SK-N-SH (cell line): Measurements from ENCODE around the gene BSPRY. TPM values are rescaled to one million over a fixed set of nuclear protein-coding genes. Genes with fewer than 3 reads are reported as not detected.

Experiments used
- CTCF ChIA-PET: fragments of 300-600, 350-600 bp; formaldehyde crosslinking; extraction: SDS; loops from one replicate; lab custom pipeline; 2021; lab: Yijun Ruan, JAX
- POLR2A ChIA-PET: fragments of 350-600 bp; sonication (Branson Sonifier 250); formaldehyde crosslinking; extraction: SDS; loops from one replicate; lab custom pipeline; 2020; ENCODE audit warnings: antibody characterized with exemption, inconsistent platforms; lab: Yijun Ruan, JAX
- DNase-seq: peaks from one replicate; pipeline ENCODE4 v3.0.0; 2012
- H2AFZ ChIP-seq: fragments of 200-600 bp; sonication (generic); 2 replicates; pipeline ENCODE4 v1.8.1; 2016; ENCODE audit warnings: antibody characterized with exemption, mild to moderate bottlenecking, low read depth
- H3F3A ChIP-seq: fragments of 200-600 bp; sonication (generic); replicated peaks from 2 replicates; pipeline ENCODE3; 2016; ENCODE audit warnings: antibody characterized with exemption, mild to moderate bottlenecking; ENCODE audit not compliant: insufficient read depth
- H3K27ac ChIP-seq, 2 experiments: fragments of 200-500 bp in 1 of 2; fragments of 200-600 bp in 1 of 2; sonication (Bioruptor generic) in 1 of 2; sonication (generic), shearing (Covaris generic) in 1 of 2; 2 replicates each; pipeline versions ENCODE4 v1.5.1 to v1.6.1; 2014 to 2016; ENCODE audit warnings: low read depth in 2 of 2, inconsistent platforms in 1 of 2, low read length in 1 of 2, mild to moderate bottlenecking in 1 of 2, mixed read lengths in 1 of 2
- H3K27me3 ChIP-seq: fragments of 200-600 bp; sonication (generic), shearing (Covaris generic); 2 replicates; pipeline ENCODE4 v1.6.1; 2016; ENCODE audit warnings: mixed run types; ENCODE audit not compliant: insufficient read depth
- H3K36me3 ChIP-seq, 2 experiments: fragments of 200-500 bp in 1 of 2; fragments of 200-600 bp in 1 of 2; sonication (Bioruptor generic) in 1 of 2; sonication (generic) in 1 of 2; replicated peaks in 1 of 2; 2 replicates each; pipeline versions ENCODE3 to v1.5.1; 2014 to 2016; ENCODE audit warnings: low read length in 1 of 2, mild to moderate bottlenecking in 1 of 2; ENCODE audit not compliant: insufficient read depth in 2 of 2, control insufficient read depth in 1 of 2
- H3K4me1 ChIP-seq, 2 experiments: fragments of 200-500 bp in 1 of 2; fragments of 200-600 bp in 1 of 2; sonication (Bioruptor generic) in 1 of 2; sonication (generic), shearing (Covaris generic) in 1 of 2; 2 replicates each; pipeline versions ENCODE4 v1.5.1 to v1.6.1; 2014 to 2016; ENCODE audit warnings: low read depth in 1 of 2, low read length in 1 of 2, mixed run types in 1 of 2; ENCODE audit not compliant: insufficient read depth in 2 of 2, control insufficient read depth in 1 of 2
- H3K4me2 ChIP-seq: fragments of 200-600 bp; sonication (generic), shearing (Covaris generic); 2 replicates; pipeline ENCODE4 v1.6.1; 2017; ENCODE audit warnings: mixed run types
- H3K4me3 ChIP-seq, 2 experiments: fragments of 200-500 bp in 1 of 2; fragments of 200-600 bp in 1 of 2; sonication (Bioruptor generic) in 1 of 2; sonication (generic), shearing (Covaris generic) in 1 of 2; 2 replicates each; pipeline versions ENCODE4 v1.5.1 to v1.8.1; 2014 to 2016; ENCODE audit warnings: low read depth in 2 of 2, inconsistent platforms in 1 of 2, low read length in 1 of 2, mild to moderate bottlenecking in 1 of 2, mixed read lengths in 1 of 2, moderate library complexity in 1 of 2
- H3K79me2 ChIP-seq: fragments of 200-600 bp; sonication (generic); 2 replicates; pipeline ENCODE4 v1.8.1; 2017; ENCODE audit warnings: mild to moderate bottlenecking; ENCODE audit not compliant: insufficient read depth
- H3K9ac ChIP-seq: fragments of 200-600 bp; sonication (generic); 2 replicates; pipeline ENCODE4 v1.6.1; 2017; ENCODE audit warnings: mixed run types
- H3K9me2 ChIP-seq: fragments of 200-600 bp; sonication (generic); 2 replicates; pipeline ENCODE4 v1.6.1; 2017; ENCODE audit warnings: mixed run types
- H3K9me3 ChIP-seq: fragments of 200-600 bp; sonication (generic); 2 replicates; pipeline ENCODE4 v1.6.1; 2017; ENCODE audit warnings: mixed run types, mild to moderate bottlenecking, moderate library complexity
- H4K20me1 ChIP-seq: fragments of 200-600 bp; sonication (generic); 2 replicates; pipeline ENCODE4 v1.6.1; 2017; ENCODE audit warnings: mild to moderate bottlenecking, mixed run types; ENCODE audit not compliant: insufficient read depth
- ELF1 ChIP-seq: IDR thresholded peaks from 2 replicates; pipeline ENCODE4 v1.4.0; 2012
- FOXM1 ChIP-seq: IDR thresholded peaks from 2 replicates; pipeline ENCODE4 v1.4.0; 2012; ENCODE audit warnings: low read depth, mild to moderate bottlenecking
- GATA2 ChIP-seq: sonication (generic); formaldehyde crosslinking; IDR thresholded peaks from 2 replicates; pipeline ENCODE4 v1.5.0; 2020; ENCODE audit warnings: mild to moderate bottlenecking, missing genetic modification reagents
- JUND ChIP-seq: IDR thresholded peaks from 2 replicates; pipeline ENCODE4 v1.4.0; 2012
- MEF2A ChIP-seq: IDR thresholded peaks from 2 replicates; pipeline ENCODE4 v1.4.0; 2012; ENCODE audit warnings: low read depth, borderline replicate concordance
- NFIC ChIP-seq: IDR thresholded peaks from 2 replicates; pipeline ENCODE4 v1.4.0; 2012; ENCODE audit warnings: borderline replicate concordance
- NRF1 ChIP-seq: IDR thresholded peaks from 2 replicates; pipeline ENCODE4 v1.6.1; 2012; ENCODE audit warnings: low read depth, mild to moderate bottlenecking, low read length
- RAD21 ChIP-seq: IDR thresholded peaks from 2 replicates; pipeline ENCODE4 v1.6.1; 2012; ENCODE audit warnings: mild to moderate bottlenecking, low read length
- RFX5 ChIP-seq: IDR thresholded peaks from 2 replicates; pipeline ENCODE4 v1.6.1; 2012; ENCODE audit warnings: mild to moderate bottlenecking, improper control_type of control experiment, low read length
- SIN3A ChIP-seq: IDR thresholded peaks from 2 replicates; pipeline ENCODE4 v1.6.1; 2012; ENCODE audit warnings: low read depth, mild to moderate bottlenecking, low read length, moderate library complexity, borderline replicate concordance
- SMC3 ChIP-seq: IDR thresholded peaks from 2 replicates; pipeline ENCODE4 v1.6.1; 2012; ENCODE audit warnings: low read depth, low read length, improper control_type of control experiment
- TAF1 ChIP-seq: IDR thresholded peaks from 2 replicates; pipeline ENCODE4 v1.6.1; 2012; ENCODE audit warnings: low read depth, mild to moderate bottlenecking, low read length, moderate library complexity, borderline replicate concordance
- USF1 ChIP-seq: IDR thresholded peaks from 2 replicates; pipeline ENCODE4 v1.4.0; 2012; ENCODE audit warnings: low read depth, borderline replicate concordance
- USF2 ChIP-seq: fragments of 150-350 bp; IDR thresholded peaks from 2 replicates; pipeline ENCODE4 v1.6.1; 2017; ENCODE audit warnings: antibody characterized with exemption, low read length, low read depth, borderline replicate concordance
- WGBS: methylation state at CpG from one replicate; pipeline ENCODE4 v1.1.6; 2017; ENCODE audit warnings: low lambda C conversion rate; 5-methylcytosine and 5-hydroxymethylcytosine counted together
- polyA plus RNA-seq, 3 experiments: library from polyadenylated mRNA; depleted of rRNA; stranded (reverse); fragments of >200 nt; gene quantifications; 2 replicates each; pipeline ENCODE4 v1.2.3, GENCODE V29; 2012

BSPRY gene
- polyA plus RNA-seq, 1 of the 3 experiments (the other 2 are of a cell fraction): not detected

- CTCF ChIA-PET: interaction anchor here (1.5 to 2.1 kb wide), 3 partner anchors 26 to 55 kb away, joined by 3 to 6 read pairs (median 3); partner anchors contain the start of genes ALAD and HDHD3
- H3K27me3 ChIP-seq: peaks cover 29% of the 10 kb centered on the region
- POLR2A ChIA-PET: interaction anchor here (3.8 kb wide), 1 partner anchor 11 kb away, joined by 21 read pairs; the partner anchor contains the start of gene WDR31
- H3K9me2 ChIP-seq: no peaks in the 10 kb centered on the region
- no peak overlapping the region for H2AFZ ChIP-seq
- 88% methylated on average over 6 of the region's 6 CpGs for WGBS
- H3K4me1 ChIP-seq: peaks cover 0 to 13% of the 10 kb centered on the region in 2 experiments; a peak in 1 of 4 replicates
- H3K4me2 ChIP-seq: no peak overlapping the region
- TF ChIP-seq NRF1 (no peak), TAF1 (no peak), SMC3 (no peak)
- H3K79me2 ChIP-seq: no peaks in the 10 kb centered on the region
- H3F3A ChIP-seq: no peaks in the 10 kb centered on the region
- no peaks in the 10 kb centered on the region for H4K20me1 ChIP-seq
- no peak overlapping the region for H3K27ac ChIP-seq
- H3K36me3 ChIP-seq: no peaks in the 10 kb centered on the region
- no peaks in the 10 kb centered on the region for H3K9me3 ChIP-seq
- no peak overlapping the region for H3K9ac ChIP-seq
- DNase-seq: no peak
- no peak overlapping the region for H3K4me3 ChIP-seq
These were observed 1.6 kb downstream of the BSPRY start for GRCh38 chr9:113350937-113351336.

GRCh38 chr9:113352006-113352405 lies 2.7 kb downstream of the BSPRY start:
- WGBS: 47% methylated on average over 6 of the region's 6 CpGs
- TF ChIP-seq USF2 (no peak), JUND (no peak), RAD21 (no peak), NFIC (no peak), SIN3A (no peak), MEF2A (no peak), ELF1 (no peak), RFX5 (no peak), USF1 (no peak), GATA2 (no peak), FOXM1 (no peak)
- ChIA-PET CTCF (interaction anchor here (1.6 kb wide), 1 partner anchor 25 kb away, joined by 3 read pairs; the partner anchor contains the start of gene HDHD3), POLR2A (interaction anchor here (3.8 kb wide), 1 partner anchor 12 kb away, joined by 21 read pairs; the partner anchor contains the start of gene WDR31)
- no peak overlapping the region for H3K4me3 ChIP-seq
- H3F3A ChIP-seq: no peaks in the 10 kb centered on the region
- no peak overlapping the region for H2AFZ ChIP-seq
- peaks cover 29% of the 10 kb centered on the region for H3K27me3 ChIP-seq
- H3K9me3 ChIP-seq: no peaks in the 10 kb centered on the region
- H3K4me1 ChIP-seq: peaks cover 0 to 9% of the 10 kb centered on the region in 2 experiments; a peak in 1 of 4 replicates
- H3K9me2 ChIP-seq: no peaks in the 10 kb centered on the region
- no peak overlapping the region for H3K4me2 ChIP-seq
- no peaks in the 10 kb centered on the region for H3K36me3 ChIP-seq
- no peak overlapping the region for H3K9ac ChIP-seq
- no peak overlapping the region for H3K27ac ChIP-seq
- H3K79me2 ChIP-seq: no peaks in the 10 kb centered on the region
- no peaks in the 10 kb centered on the region for H4K20me1 ChIP-seq
- no peak for DNase-seq
